Measurements from ENCODE around the gene GPD2. TPM values are rescaled to one million over a fixed set of nuclear protein-coding genes. Genes with fewer than 3 reads are reported as not detected.

The GPD2 gene
- total and polyA plus RNA-seq, 2 donors (not counting 1 experiment from before 2014, with no cell fraction given), result 5.1 to 26.8 TPM

DNA sequence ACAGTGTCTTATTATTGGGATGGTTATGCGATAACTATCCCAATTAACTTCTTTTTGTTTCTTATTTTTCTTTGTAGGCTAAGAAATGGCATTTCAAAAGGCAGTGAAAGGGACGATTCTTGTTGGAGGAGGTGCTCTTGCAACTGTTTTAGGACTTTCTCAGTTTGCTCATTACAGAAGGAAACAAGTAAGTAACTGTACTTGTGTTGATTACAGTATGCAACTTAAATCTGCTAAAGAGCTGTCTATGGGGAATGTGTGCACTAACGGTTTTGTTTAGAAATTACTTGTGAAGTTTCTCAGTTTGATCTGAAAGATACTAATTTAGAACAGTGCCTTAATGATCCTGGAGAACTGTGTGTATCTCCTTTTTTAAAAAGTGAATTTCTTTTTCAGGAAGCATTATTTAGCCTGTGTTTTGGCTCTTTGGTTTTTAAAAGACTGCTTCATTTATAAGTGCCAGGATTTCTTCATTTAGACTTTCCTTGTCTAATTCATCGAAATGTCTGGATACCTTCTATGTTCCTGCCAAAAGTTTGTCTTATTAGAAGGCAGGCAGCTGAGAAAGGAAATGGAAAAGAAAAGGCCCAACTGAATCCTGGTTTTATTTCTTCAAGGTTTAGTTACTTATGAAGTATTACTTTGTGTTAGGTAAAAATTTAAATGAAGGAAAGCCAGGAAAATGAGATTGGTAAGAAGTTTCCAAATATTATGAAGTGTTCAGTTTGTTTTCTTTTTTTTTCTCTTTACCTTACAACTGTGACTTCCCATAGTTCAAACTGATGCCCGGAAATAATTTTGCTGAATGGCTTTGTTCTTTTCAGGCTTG is 40.1 kb downstream of the GPD2 start:
- no peak overlapping the region for H3K4me2 ChIP-seq (replicated peaks; ENCODE audit: low read depth, low read length, poor library complexity, severe bottlenecking)
- peaks cover 14% of the 10 kb centered on the region for H3K79me2 ChIP-seq (ENCODE audit: control insufficient read depth, insufficient read depth, low read length)
- no peaks in the 10 kb centered on the region for H3K9me3 Mint-ChIP-seq (ENCODE audit: insufficient read depth)
- peaks cover 5 to 9% of the 10 kb centered on the region in 2 experiments for H3K36me3 ChIP-seq (replicated peaks in 1 of 2; ENCODE audit: control extremely low read depth in 1 of 2, control insufficient read depth in 1 of 2, extremely low read depth in 1 of 2, insufficient read depth in 2 of 2, low read length in 1 of 2)
- no peak overlapping the region for H3K27ac Mint-ChIP-seq
- no peak overlapping the region for H2AFZ ChIP-seq (ENCODE audit: insufficient read depth, low read depth, low read length, poor library complexity, severe bottlenecking)
- no peak overlapping the region for H3K4me3 ChIP-seq (ENCODE audit: control extremely low read depth in 1 of 5, extremely low read depth in 1 of 5, insufficient read depth in 1 of 5, low read depth in 2 of 5, low read length in 4 of 5)
- TF ChIP-seq, protein P1, sequence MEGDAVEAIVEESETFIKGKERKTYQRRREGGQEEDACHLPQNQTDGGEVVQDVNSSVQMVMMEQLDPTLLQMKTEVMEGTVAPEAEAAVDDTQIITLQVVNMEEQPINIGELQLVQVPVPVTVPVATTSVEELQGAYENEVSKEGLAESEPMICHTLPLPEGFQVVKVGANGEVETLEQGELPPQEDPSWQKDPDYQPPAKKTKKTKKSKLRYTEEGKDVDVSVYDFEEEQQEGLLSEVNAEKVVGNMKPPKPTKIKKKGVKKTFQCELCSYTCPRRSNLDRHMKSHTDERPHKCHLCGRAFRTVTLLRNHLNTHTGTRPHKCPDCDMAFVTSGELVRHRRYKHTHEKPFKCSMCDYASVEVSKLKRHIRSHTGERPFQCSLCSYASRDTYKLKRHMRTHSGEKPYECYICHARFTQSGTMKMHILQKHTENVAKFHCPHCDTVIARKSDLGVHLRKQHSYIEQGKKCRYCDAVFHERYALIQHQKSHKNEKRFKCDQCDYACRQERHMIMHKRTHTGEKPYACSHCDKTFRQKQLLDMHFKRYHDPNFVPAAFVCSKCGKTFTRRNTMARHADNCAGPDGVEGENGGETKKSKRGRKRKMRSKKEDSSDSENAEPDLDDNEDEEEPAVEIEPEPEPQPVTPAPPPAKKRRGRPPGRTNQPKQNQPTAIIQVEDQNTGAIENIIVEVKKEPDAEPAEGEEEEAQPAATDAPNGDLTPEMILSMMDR (IDR thresholded peaks at IDR 0.05), result no peak
- TF ChIP-seq EZH2 (IDR thresholded peaks at IDR 0.05; ENCODE audit: borderline replicate concordance, insufficient read depth, low read depth, low read length, poor library complexity, severe bottlenecking), result no peak
- intact Hi-C loops (cut with micrococcal nuclease), result no loop called here
- no peak for DNase-seq
- H3K27me3 ChIP-seq (replicated peaks in 1 of 4; ENCODE audit: control extremely low read depth in 1 of 4, control insufficient read depth in 3 of 4, insufficient read depth in 4 of 4, low read length in 3 of 4), result no peaks in the 10 kb centered on the region
- H3K4me3 Mint-ChIP-seq, result no peak overlapping the region
- no peak overlapping the region for H3K9ac ChIP-seq (ENCODE audit: low read length)
- peaks cover 17% of the 10 kb centered on the region for H3K4me1 Mint-ChIP-seq
- 86% methylated on average over 1 of the region's 5 CpGs for WGBS (ENCODE audit: insufficient coverage)
- ChIA-PET CTCF (interaction anchor here (0.6 kb wide), 1 partner anchor 951 kb away, joined by 3 read pairs; no protein-coding TSS in a partner anchor), POLR2A (no interaction called here)
- H3K27me3 Mint-ChIP-seq, result no peaks in the 10 kb centered on the region
- no peaks in the 10 kb centered on the region for H3K9me3 ChIP-seq (ENCODE audit: control extremely low read depth in 1 of 3, control insufficient read depth in 2 of 3, insufficient read depth in 1 of 3, low read length in 2 of 3)
- no peak for ATAC-seq (ENCODE audit: low read depth)
- H3K27ac ChIP-seq (ENCODE audit: low read length in 2 of 2), result no peak overlapping the region
- H3K4me1 ChIP-seq (ENCODE audit: control insufficient read depth in 2 of 2, insufficient read depth in 2 of 2, low read length in 2 of 2), result peaks cover 11 to 12% of the 10 kb centered on the region in 2 donors
- H4K20me1 ChIP-seq (ENCODE audit: control insufficient read depth, insufficient read depth, low read length, poor library complexity, severe bottlenecking), result no peaks in the 10 kb centered on the region

DNA sequence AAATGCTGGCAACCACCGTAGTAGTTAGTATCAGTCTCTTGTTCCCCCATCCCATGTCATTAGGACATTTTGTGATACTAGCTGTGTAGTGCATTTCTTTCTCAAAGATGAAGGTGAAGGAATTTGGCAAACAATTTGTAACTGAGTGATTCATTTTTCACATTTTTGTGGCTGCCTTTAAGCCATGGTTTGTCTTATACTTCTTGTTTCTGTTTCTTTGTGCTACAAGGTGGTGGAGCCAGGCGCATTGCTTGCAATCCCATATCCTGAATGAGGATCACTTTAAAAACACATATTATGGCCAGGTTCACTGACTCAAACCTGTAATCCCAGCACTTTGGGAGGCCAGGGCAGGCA is 40.6 kb downstream of the GPD2 start:
- TF ChIP-seq, protein P1 (IDR thresholded peaks at IDR 0.05), result no peak
- TF ChIP-seq EZH2 (IDR thresholded peaks at IDR 0.05; ENCODE audit: borderline replicate concordance, insufficient read depth, low read depth, low read length, poor library complexity, severe bottlenecking), result no peak
- H3K79me2 ChIP-seq (ENCODE audit: control insufficient read depth, insufficient read depth, low read length), result peaks cover 12% of the 10 kb centered on the region
- POLR2A ChIA-PET, result no interaction called here
- H3K4me2 ChIP-seq (replicated peaks; ENCODE audit: low read depth, low read length, poor library complexity, severe bottlenecking), result no peak overlapping the region
- CTCF ChIA-PET, result no interaction called here
- DNase-seq (no peak), ATAC-seq (ENCODE audit: low read depth) (no peak)
- peaks cover 12% of the 10 kb centered on the region for H3K4me1 Mint-ChIP-seq
- H3K27me3 Mint-ChIP-seq, result no peaks in the 10 kb centered on the region
- H3K9me3 Mint-ChIP-seq (ENCODE audit: insufficient read depth), result no peaks in the 10 kb centered on the region
- no peak overlapping the region for H2AFZ ChIP-seq (ENCODE audit: insufficient read depth, low read depth, low read length, poor library complexity, severe bottlenecking)
- H3K27ac ChIP-seq (ENCODE audit: low read length in 2 of 2), result no peak overlapping the region
- no peaks in the 10 kb centered on the region for H3K9me3 ChIP-seq (ENCODE audit: control extremely low read depth in 1 of 3, control insufficient read depth in 2 of 3, insufficient read depth in 1 of 3, low read length in 2 of 3)
- H4K20me1 ChIP-seq (ENCODE audit: control insufficient read depth, insufficient read depth, low read length, poor library complexity, severe bottlenecking), result no peaks in the 10 kb centered on the region
- no peak overlapping the region for H3K27ac Mint-ChIP-seq
- no peak overlapping the region for H3K9ac ChIP-seq (ENCODE audit: low read length)
- no peaks in the 10 kb centered on the region for H3K27me3 ChIP-seq (replicated peaks in 1 of 4; ENCODE audit: control extremely low read depth in 1 of 4, control insufficient read depth in 3 of 4, insufficient read depth in 4 of 4, low read length in 3 of 4)
- whole genome bisulfite sequencing (ENCODE audit: insufficient coverage), result no CpG with 5 or more reads among the region's 2 CpGs
- H3K36me3 ChIP-seq (replicated peaks in 1 of 2; ENCODE audit: control extremely low read depth in 1 of 2, control insufficient read depth in 1 of 2, extremely low read depth in 1 of 2, insufficient read depth in 2 of 2, low read length in 1 of 2), result peaks cover 5 to 9% of the 10 kb centered on the region in 2 experiments
- no peak overlapping the region for H3K4me3 Mint-ChIP-seq
- H3K4me3 ChIP-seq (ENCODE audit: control extremely low read depth in 1 of 5, extremely low read depth in 1 of 5, insufficient read depth in 1 of 5, low read depth in 2 of 5, low read length in 4 of 5), result no peak overlapping the region
- intact Hi-C loops (cut with micrococcal nuclease), result no loop called here
- H3K4me1 ChIP-seq (ENCODE audit: control insufficient read depth in 2 of 2, insufficient read depth in 2 of 2, low read length in 2 of 2), result peaks cover 7 to 8% of the 10 kb centered on the region in 2 donors
